ENCODE measurements around the gene NFYC. TPM values are rescaled to one million over a fixed set of nuclear protein-coding genes. Genes with fewer than 3 reads are reported as not detected.

NFYC gene
- total RNA-seq, 4 donors from 2014 or later, result 31.8 to 63.3 (median 44.0) TPM

GRCh38 chr1:40690771-40691537 lies 550 bp upstream of the NFYC start:
- Histone ChIP-seq H3K36me3 (no peaks in the 10 kb centered on the region), H3K9me3 (no peaks in the 10 kb centered on the region), H3K27ac (peak overlapping the region; percentile 96 to 100), H3K4me3 (peak overlapping the region; percentile 63 to 87), H3K4me1 (peaks cover 0 to 7% of the 10 kb centered on the region in 2 donors), H3K27me3 (no peaks in the 10 kb centered on the region)
- TF ChIP-seq POLR2A (IDR thresholded peaks at IDR 0.05), result no peak
- no peak for TF ChIP-seq CTCF (IDR thresholded peaks at IDR 0.05)
- intact Hi-C loops (cut with DNase I; ENCODE audit: low total_unique reads), result no loop called here
- no peak for DNase-seq

GRCh38 chr1:40692429-40692895 lies 958 bp downstream of the NFYC start:
- intact Hi-C loops (cut with DNase I; ENCODE audit: low total_unique reads), result no loop called here
- Histone ChIP-seq H3K27me3 (no peaks in the 10 kb centered on the region), H3K4me1 (peaks cover 0 to 7% of the 10 kb centered on the region in 2 donors), H3K27ac (peak overlapping the region; percentile 96 to 100), H3K9me3 (no peaks in the 10 kb centered on the region), H3K4me3 (peak overlapping the region; percentile 63 to 87), H3K36me3 (no peaks in the 10 kb centered on the region)
- TF ChIP-seq CTCF (IDR thresholded peaks at IDR 0.05) (no peak), POLR2A (IDR thresholded peaks at IDR 0.05) (no peak)
- DNase-seq, result no peak

- intact Hi-C loops (cut with DNase I; ENCODE audit: low total_unique reads), result no loop called here
- Histone ChIP-seq H3K4me1 (peaks cover 0 to 7% of the 10 kb centered on the region in 2 donors), H3K9me3 (no peaks in the 10 kb centered on the region), H3K27me3 (no peaks in the 10 kb centered on the region), H3K36me3 (no peaks in the 10 kb centered on the region), H3K4me3 (no peak overlapping the region), H3K27ac (peak overlapping the region in 1 of 2 donors; percentile 100)
- DNase-seq, result no peak
- TF ChIP-seq POLR2A (IDR thresholded peaks at IDR 0.05) (no peak), CTCF (IDR thresholded peaks at IDR 0.05) (no peak)
Observed at GRCh38 chr1:40693425-40693824, 1.9 kb downstream of the NFYC start.

GRCh38 chr1:40694353-40694874 lies 2.9 kb downstream of the NFYC start:
- Histone ChIP-seq H3K4me1 (peaks cover 0 to 7% of the 10 kb centered on the region in 2 donors), H3K36me3 (no peaks in the 10 kb centered on the region), H3K9me3 (no peaks in the 10 kb centered on the region), H3K27me3 (no peaks in the 10 kb centered on the region), H3K27ac (no peak overlapping the region), H3K4me3 (no peak overlapping the region)
- intact Hi-C loops (cut with DNase I; ENCODE audit: low total_unique reads), result no loop called here
- TF ChIP-seq CTCF (IDR thresholded peaks at IDR 0.05) (no peak), POLR2A (IDR thresholded peaks at IDR 0.05) (no peak)
- DNase-seq, result no peak

- Histone ChIP-seq H3K36me3 (no peaks in the 10 kb centered on the region), H3K4me1 (peaks cover 0 to 7% of the 10 kb centered on the region in 2 donors), H3K27me3 (no peaks in the 10 kb centered on the region), H3K9me3 (no peaks in the 10 kb centered on the region), H3K27ac (no peak overlapping the region), H3K4me3 (no peak overlapping the region)
- TF ChIP-seq POLR2A (IDR thresholded peaks at IDR 0.05) (no peak), CTCF (IDR thresholded peaks at IDR 0.05) (no peak)
- DNase-seq, result no peak
- intact Hi-C loops (cut with DNase I; ENCODE audit: low total_unique reads), result no loop called here
Observed at GRCh38 chr1:40696294-40696693, 4.8 kb downstream of the NFYC start.

Measured in uterus (tissue), 4 donors.